Endodermal cell (in vitro differentiated cells): ENCODE data around the gene NUMBL. TPM values are rescaled to one million over a fixed set of nuclear protein-coding genes. Genes with fewer than 3 reads are reported as not detected.

ENCODE experiments used
- DNase-seq: peaks from one replicate; pipeline ENCODE4 v3.0.0-alpha.2; 2017
- H3K27ac ChIP-seq: 2 replicates; pipeline ENCODE4 v1.5.1; 2013; ENCODE audit warnings: mild to moderate bottlenecking, low read depth, low read length, moderate library complexity
- H3K27me3 ChIP-seq: 2 replicates; pipeline ENCODE4 v1.6.1; 2013; ENCODE audit warnings: mild to moderate bottlenecking, low read length, moderate library complexity; ENCODE audit not compliant: insufficient read depth, control insufficient read depth, poor library complexity, severe bottlenecking
- H3K36me3 ChIP-seq: 2 replicates; pipeline ENCODE4 v1.7.0; 2013; ENCODE audit warnings: mild to moderate bottlenecking, low read length, moderate library complexity; ENCODE audit not compliant: control insufficient read depth, insufficient read depth
- H3K4me1 ChIP-seq: one replicate; pipeline ENCODE4 v1.7.0; 2013; ENCODE audit warnings: low read length; ENCODE audit not compliant: control insufficient read depth, insufficient read depth
- H3K4me3 ChIP-seq: 2 replicates; pipeline ENCODE4 v1.5.1; 2013; ENCODE audit warnings: mild to moderate bottlenecking, low read length, moderate library complexity
- H3K9ac ChIP-seq: 2 replicates; pipeline ENCODE4 v1.6.1; 2013; ENCODE audit warnings: mild to moderate bottlenecking, low read length, moderate library complexity; ENCODE audit not compliant: poor library complexity, severe bottlenecking; ENCODE audit errors: extremely low read depth
- H3K9me3 ChIP-seq: 2 replicates; pipeline ENCODE4 v1.6.1; 2013; ENCODE audit warnings: mild to moderate bottlenecking, low read length, moderate library complexity; ENCODE audit not compliant: control insufficient read depth
- H3K27ac Mint-ChIP-seq: 2 replicates; pipeline ENCODE4 v1.8.0; 2020; ENCODE audit warnings: mixed read lengths
- H3K27me3 Mint-ChIP-seq: 2 replicates; pipeline ENCODE4 v1.8.0; 2021; ENCODE audit warnings: mild to moderate bottlenecking, mixed read lengths; ENCODE audit not compliant: insufficient read depth
- H3K36me3 Mint-ChIP-seq: 2 replicates; pipeline ENCODE4 v1.8.0; 2020; ENCODE audit warnings: low read depth, mixed read lengths
- H3K4me1 Mint-ChIP-seq: 2 replicates; pipeline ENCODE4 v1.8.0; 2020; ENCODE audit warnings: mixed read lengths
- H3K4me3 Mint-ChIP-seq: 2 replicates; pipeline ENCODE4 v1.8.0; 2020; ENCODE audit warnings: mild to moderate bottlenecking, moderate library complexity, mixed read lengths
- H3K9me3 Mint-ChIP-seq: 2 replicates; pipeline ENCODE4 v1.8.0; 2020; ENCODE audit warnings: mild to moderate bottlenecking, mixed read lengths
- WGBS, 2 experiments: methylation state at CpG; one replicate each; pipeline versions ENCODE4 v1.1.5 to v1.1.7; 2013; ENCODE audit warnings: missing lambda C conversion rate in 2 of 2, mixed read lengths in 1 of 2; ENCODE audit not compliant: insufficient coverage in 1 of 2, insufficient read length in 1 of 2; 5-methylcytosine and 5-hydroxymethylcytosine counted together
- total RNA-seq, 2 donors: library from RNA; stranded (reverse); fragmentation: NEBNext Ultra II Directional in 1 of 2; extraction: Animal tissue kit (Norgen Biotek cat#: 25700) in 1 of 2; gene quantifications; 2 replicates in 1 of 2; 3 replicates in 1 of 2; pipeline ENCODE4 v1.2.1, GENCODE V29; 2021
- TF ChIP-seq, protein P1 (sequence below): fragments of 200-600 bp; sonication (generic); conservative IDR thresholded peaks from 2 replicates; pipeline ENCODE4 v1.5.0; 2021; ENCODE audit warnings: antibody characterized with exemption, mild to moderate bottlenecking

The NUMBL gene
- total RNA-seq, 2 donors from 2014 or later = 32.7 to 46.9 TPM

DNA sequence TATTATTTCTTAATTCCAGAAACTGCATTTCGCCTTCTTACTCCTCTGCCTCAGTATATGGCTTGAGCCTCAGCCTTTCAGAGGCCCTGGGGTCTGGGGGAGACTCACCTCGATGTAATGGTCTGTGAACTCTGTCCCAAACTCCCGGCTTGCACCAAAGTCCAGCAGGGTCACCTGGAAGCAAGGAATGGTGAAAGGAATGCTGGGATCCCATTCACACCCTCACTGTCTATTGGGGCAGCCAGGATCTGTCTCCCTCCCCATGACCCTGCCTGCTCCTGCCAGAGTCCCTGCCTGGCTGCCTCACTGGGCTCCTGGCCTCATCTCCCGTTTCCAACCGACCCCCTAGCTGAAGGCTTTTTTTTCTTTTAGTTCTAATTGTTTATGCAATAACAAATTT lies 5.4 kb upstream of the NUMBL start:
- H3K4me1 Mint-ChIP-seq = no peaks in the 10 kb centered on the region
- DNase-seq = no peak
- peaks cover 22% of the 10 kb centered on the region for H3K36me3 ChIP-seq
- H3K27me3 Mint-ChIP-seq = no peaks in the 10 kb centered on the region
- H3K9me3 Mint-ChIP-seq = no peaks in the 10 kb centered on the region
- H3K9me3 ChIP-seq = no peaks in the 10 kb centered on the region
- no peak overlapping the region for H3K4me3 Mint-ChIP-seq
- TF ChIP-seq, protein P1, sequence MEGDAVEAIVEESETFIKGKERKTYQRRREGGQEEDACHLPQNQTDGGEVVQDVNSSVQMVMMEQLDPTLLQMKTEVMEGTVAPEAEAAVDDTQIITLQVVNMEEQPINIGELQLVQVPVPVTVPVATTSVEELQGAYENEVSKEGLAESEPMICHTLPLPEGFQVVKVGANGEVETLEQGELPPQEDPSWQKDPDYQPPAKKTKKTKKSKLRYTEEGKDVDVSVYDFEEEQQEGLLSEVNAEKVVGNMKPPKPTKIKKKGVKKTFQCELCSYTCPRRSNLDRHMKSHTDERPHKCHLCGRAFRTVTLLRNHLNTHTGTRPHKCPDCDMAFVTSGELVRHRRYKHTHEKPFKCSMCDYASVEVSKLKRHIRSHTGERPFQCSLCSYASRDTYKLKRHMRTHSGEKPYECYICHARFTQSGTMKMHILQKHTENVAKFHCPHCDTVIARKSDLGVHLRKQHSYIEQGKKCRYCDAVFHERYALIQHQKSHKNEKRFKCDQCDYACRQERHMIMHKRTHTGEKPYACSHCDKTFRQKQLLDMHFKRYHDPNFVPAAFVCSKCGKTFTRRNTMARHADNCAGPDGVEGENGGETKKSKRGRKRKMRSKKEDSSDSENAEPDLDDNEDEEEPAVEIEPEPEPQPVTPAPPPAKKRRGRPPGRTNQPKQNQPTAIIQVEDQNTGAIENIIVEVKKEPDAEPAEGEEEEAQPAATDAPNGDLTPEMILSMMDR = no peak
- H3K4me3 ChIP-seq = no peak overlapping the region
- H3K9ac ChIP-seq = no peak overlapping the region
- no peak overlapping the region for H3K27ac ChIP-seq
- H3K4me1 ChIP-seq = no peaks in the 10 kb centered on the region
- H3K36me3 Mint-ChIP-seq = peaks cover 45% of the 10 kb centered on the region
- no peaks in the 10 kb centered on the region for H3K27me3 ChIP-seq
- no peak overlapping the region for H3K27ac Mint-ChIP-seq
- WGBS, 2 experiments = 90% methylated on average over 5 of the region's 5 CpGs; no CpG with 5 or more reads in 1 of the 2 experiments

DNA sequence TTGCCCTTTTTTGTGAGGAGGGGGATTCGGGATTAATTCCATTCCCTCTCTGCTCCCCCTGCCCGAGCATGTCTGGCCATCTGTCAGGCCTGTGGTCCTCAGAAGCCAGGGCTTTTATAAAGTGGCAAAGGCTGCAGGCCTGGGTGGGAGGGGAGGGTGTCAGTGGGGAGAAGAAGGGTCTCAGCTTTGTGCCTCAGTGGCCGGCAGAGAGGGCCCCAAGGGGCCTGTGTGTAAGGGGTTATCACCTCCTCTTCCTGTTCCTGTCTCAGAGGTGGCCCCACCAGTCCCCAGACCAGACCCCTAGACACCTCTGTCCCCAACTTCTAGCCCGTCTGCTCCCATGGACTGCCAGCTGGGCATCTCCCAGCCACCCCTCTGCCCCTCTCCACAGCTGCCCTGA lies 3.4 kb upstream of the NUMBL start:
- H3K9ac ChIP-seq = no peak overlapping the region
- TF ChIP-seq, protein P1 = no peak
- no peak overlapping the region for H3K27ac ChIP-seq
- H3K27me3 ChIP-seq = no peaks in the 10 kb centered on the region
- H3K36me3 Mint-ChIP-seq = peaks cover 33% of the 10 kb centered on the region
- H3K9me3 ChIP-seq = no peaks in the 10 kb centered on the region
- no peak overlapping the region for H3K4me3 ChIP-seq
- WGBS, 2 experiments = 92% methylated on average over 4 of the region's 4 CpGs; no CpG with 5 or more reads in 1 of the 2 experiments
- no peak overlapping the region for H3K27ac Mint-ChIP-seq
- no peaks in the 10 kb centered on the region for H3K9me3 Mint-ChIP-seq
- peaks cover 2% of the 10 kb centered on the region for H3K4me1 Mint-ChIP-seq
- DNase-seq = no peak
- H3K36me3 ChIP-seq = peaks cover 19% of the 10 kb centered on the region
- H3K4me1 ChIP-seq = no peaks in the 10 kb centered on the region
- no peaks in the 10 kb centered on the region for H3K27me3 Mint-ChIP-seq
- no peak overlapping the region for H3K4me3 Mint-ChIP-seq

DNA sequence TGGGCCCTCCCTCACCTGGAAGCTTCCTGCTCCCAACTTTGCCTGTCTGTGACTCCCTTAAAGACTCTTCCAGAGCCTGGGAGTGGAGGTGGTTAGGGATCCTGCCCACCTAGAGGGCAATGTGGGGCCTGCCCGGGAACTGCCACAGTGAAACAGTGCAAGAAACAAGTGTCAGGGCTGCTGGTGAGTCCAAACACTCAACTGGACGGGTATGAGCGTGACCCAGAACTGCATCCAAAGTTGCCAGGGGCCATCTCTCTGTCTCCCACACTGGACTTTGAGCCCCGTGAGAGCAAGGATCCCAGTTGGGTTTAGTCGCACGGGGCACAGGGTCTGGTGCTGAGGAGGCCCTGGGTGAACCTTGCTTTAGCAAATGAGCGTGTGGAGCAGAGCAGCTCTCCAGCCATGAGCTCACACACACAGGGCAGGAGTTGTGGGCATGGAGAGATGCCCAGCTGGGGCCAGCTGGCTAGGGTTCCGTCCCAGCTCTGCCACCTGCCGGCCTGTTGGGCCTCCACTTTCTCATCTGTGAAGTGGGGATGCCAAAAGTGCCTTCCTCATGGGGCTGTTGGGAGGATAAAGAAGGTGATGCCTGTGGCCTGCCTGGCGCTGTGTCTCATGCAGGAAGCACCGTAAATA lies 2.8 kb upstream of the NUMBL start:
- no peak overlapping the region for H3K4me3 ChIP-seq
- no peaks in the 10 kb centered on the region for H3K4me1 ChIP-seq
- no peak overlapping the region for H3K27ac ChIP-seq
- TF ChIP-seq, protein P1 = no peak
- Mint-ChIP-seq H3K27ac (no peak overlapping the region), H3K36me3 (peaks cover 27% of the 10 kb centered on the region), H3K4me3 (no peak overlapping the region), H3K9me3 (no peaks in the 10 kb centered on the region), H3K27me3 (no peaks in the 10 kb centered on the region), H3K4me1 (peaks cover 2% of the 10 kb centered on the region)
- DNase-seq = no peak
- H3K9ac ChIP-seq = no peak overlapping the region
- H3K27me3 ChIP-seq = no peaks in the 10 kb centered on the region
- 93 to 97% methylated on average over 4 to 9 of the region's 11 CpGs for WGBS, 2 experiments
- H3K36me3 ChIP-seq = peaks cover 19% of the 10 kb centered on the region
- no peaks in the 10 kb centered on the region for H3K9me3 ChIP-seq
